ENCODE measurements around the gene TACC2. TPM values are rescaled to one million over a fixed set of nuclear protein-coding genes. Genes with fewer than 3 reads are reported as not detected.
"Not testable (repeated sequence)": the region's sequence is repeated elsewhere in the genome, so short reads cannot be mapped to it uniquely, and the experiment has no call there.

The TACC2 gene
- total RNA-seq, 1 donor from 2014 or later: 22.0 TPM

GRCh38 chr10:122012731-122013130, 23.8 kb downstream of the TACC2 start:
- DNase-seq (ENCODE audit: low read depth): no peak
- FAIRE-seq: no peak
- Histone ChIP-seq H3K9me3 (ENCODE audit: insufficient read depth, low read depth, low read length) (no peaks in the 10 kb centered on the region), H3K27me3 (ENCODE audit: insufficient read depth, low read length) (no peaks in the 10 kb centered on the region), H3K4me1 (ENCODE audit: insufficient read depth, low read length) (no peaks in the 10 kb centered on the region), H3K4me3 (ENCODE audit: insufficient read depth, low read depth, low read length) (no peak overlapping the region), H3K27ac (ENCODE audit: low read depth, low read length) (no peak overlapping the region), H3K9ac (ENCODE audit: low read length) (no peak overlapping the region), H3K79me2 (ENCODE audit: insufficient read depth, low read length) (no peaks in the 10 kb centered on the region), H4K20me1 (ENCODE audit: insufficient read depth, low read length) (no peaks in the 10 kb centered on the region), H2AFZ (ENCODE audit: low read depth, low read length) (no peak overlapping the region), H3K4me2 (ENCODE audit: low read length) (no peak overlapping the region), H3K36me3 (ENCODE audit: insufficient read depth, low read length) (no peaks in the 10 kb centered on the region)
- no peak overlapping the region for H3K4me3 Mint-ChIP-seq (ENCODE audit: unreplicated experiment)
- H3K4me1 Mint-ChIP-seq (ENCODE audit: low read depth, unreplicated experiment): no peaks in the 10 kb centered on the region
- peaks cover 14% of the 10 kb centered on the region for H3K27me3 Mint-ChIP-seq (ENCODE audit: low read depth, unreplicated experiment)
- TF ChIP-seq CTCF (IDR thresholded peaks at IDR 0.05; ENCODE audit: insufficient read depth, low read depth, low read length) (no peak), EZH2 (IDR thresholded peaks at IDR 0.05; ENCODE audit: insufficient read depth, low read length) (no peak)
- H3K27ac Mint-ChIP-seq (ENCODE audit: unreplicated experiment): no peak overlapping the region
- no peaks in the 10 kb centered on the region for H3K36me3 Mint-ChIP-seq (ENCODE audit: low read depth, unreplicated experiment)
- peaks cover 10% of the 10 kb centered on the region for H3K9me3 Mint-ChIP-seq (ENCODE audit: unreplicated experiment)

- Histone ChIP-seq H2AFZ (ENCODE audit: low read depth, low read length) (no peak overlapping the region), H3K4me3 (ENCODE audit: insufficient read depth, low read depth, low read length) (no peak overlapping the region), H3K4me2 (ENCODE audit: low read length) (no peak overlapping the region), H4K20me1 (ENCODE audit: insufficient read depth, low read length) (no peaks in the 10 kb centered on the region), H3K9ac (ENCODE audit: low read length) (no peak overlapping the region), H3K79me2 (ENCODE audit: insufficient read depth, low read length) (no peaks in the 10 kb centered on the region), H3K36me3 (ENCODE audit: insufficient read depth, low read length) (no peaks in the 10 kb centered on the region), H3K9me3 (ENCODE audit: insufficient read depth, low read depth, low read length) (no peaks in the 10 kb centered on the region), H3K27me3 (ENCODE audit: insufficient read depth, low read length) (no peaks in the 10 kb centered on the region), H3K27ac (ENCODE audit: low read depth, low read length) (no peak overlapping the region), H3K4me1 (ENCODE audit: insufficient read depth, low read length) (no peaks in the 10 kb centered on the region)
- H3K27ac Mint-ChIP-seq (ENCODE audit: unreplicated experiment): no peak overlapping the region
- TF ChIP-seq CTCF (IDR thresholded peaks at IDR 0.05; ENCODE audit: insufficient read depth, low read depth, low read length) (no peak), EZH2 (IDR thresholded peaks at IDR 0.05; ENCODE audit: insufficient read depth, low read length) (no peak)
- H3K36me3 Mint-ChIP-seq (ENCODE audit: low read depth, unreplicated experiment): no peaks in the 10 kb centered on the region
- H3K4me3 Mint-ChIP-seq (ENCODE audit: unreplicated experiment): no peak overlapping the region
- peaks cover 14% of the 10 kb centered on the region for H3K27me3 Mint-ChIP-seq (ENCODE audit: low read depth, unreplicated experiment)
- no peaks in the 10 kb centered on the region for H3K4me1 Mint-ChIP-seq (ENCODE audit: low read depth, unreplicated experiment)
- FAIRE-seq (no peak), DNase-seq (ENCODE audit: low read depth) (no peak)
- H3K9me3 Mint-ChIP-seq (ENCODE audit: unreplicated experiment): peaks cover 10% of the 10 kb centered on the region
Measured at GRCh38 chr10:122013311-122013780, 24.4 kb downstream of the TACC2 start.

- H3K9me3 Mint-ChIP-seq (ENCODE audit: unreplicated experiment): peaks cover 10% of the 10 kb centered on the region
- H4K20me1 ChIP-seq (ENCODE audit: insufficient read depth, low read length): no peaks in the 10 kb centered on the region
- no peak overlapping the region for H3K27ac ChIP-seq (ENCODE audit: low read depth, low read length)
- H3K36me3 Mint-ChIP-seq (ENCODE audit: low read depth, unreplicated experiment): no peaks in the 10 kb centered on the region
- no peaks in the 10 kb centered on the region for H3K4me1 ChIP-seq (ENCODE audit: insufficient read depth, low read length)
- no peak overlapping the region for H3K9ac ChIP-seq (ENCODE audit: low read length)
- H3K27me3 ChIP-seq (ENCODE audit: insufficient read depth, low read length): peaks cover 9% of the 10 kb centered on the region
- H3K27ac Mint-ChIP-seq (ENCODE audit: unreplicated experiment): no peak overlapping the region
- H3K4me2 ChIP-seq (ENCODE audit: low read length): no peak overlapping the region
- no peak overlapping the region for H2AFZ ChIP-seq (ENCODE audit: low read depth, low read length)
- no peaks in the 10 kb centered on the region for H3K79me2 ChIP-seq (ENCODE audit: insufficient read depth, low read length)
- H3K4me1 Mint-ChIP-seq (ENCODE audit: low read depth, unreplicated experiment): no peaks in the 10 kb centered on the region
- H3K4me3 ChIP-seq (ENCODE audit: insufficient read depth, low read depth, low read length): no peak overlapping the region
- H3K4me3 Mint-ChIP-seq (ENCODE audit: unreplicated experiment): no peak overlapping the region
- no peak for FAIRE-seq
- H3K9me3 ChIP-seq (ENCODE audit: insufficient read depth, low read depth, low read length): no peaks in the 10 kb centered on the region
- H3K27me3 Mint-ChIP-seq (ENCODE audit: low read depth, unreplicated experiment): peaks cover 14% of the 10 kb centered on the region
- TF ChIP-seq EZH2 (IDR thresholded peaks at IDR 0.05; ENCODE audit: insufficient read depth, low read length) (no peak), CTCF (IDR thresholded peaks at IDR 0.05; ENCODE audit: insufficient read depth, low read depth, low read length) (no peak)
- DNase-seq (ENCODE audit: low read depth): no peak
- H3K36me3 ChIP-seq (ENCODE audit: insufficient read depth, low read length): no peaks in the 10 kb centered on the region
Measured at GRCh38 chr10:122014652-122015248, 25.8 kb downstream of the TACC2 start.

- H3K36me3 Mint-ChIP-seq (ENCODE audit: low read depth, unreplicated experiment); H3K4me3 Mint-ChIP-seq (ENCODE audit: unreplicated experiment); H3K4me2 ChIP-seq (ENCODE audit: low read length); H3K4me3 ChIP-seq (ENCODE audit: insufficient read depth, low read depth, low read length); H3K27me3 Mint-ChIP-seq (ENCODE audit: low read depth, unreplicated experiment); FAIRE-seq; H3K9me3 Mint-ChIP-seq (ENCODE audit: unreplicated experiment); H3K4me1 ChIP-seq (ENCODE audit: insufficient read depth, low read length); H3K27ac Mint-ChIP-seq (ENCODE audit: unreplicated experiment); DNase-seq (ENCODE audit: low read depth); H4K20me1 ChIP-seq (ENCODE audit: insufficient read depth, low read length); H3K79me2 ChIP-seq (ENCODE audit: insufficient read depth, low read length); H3K36me3 ChIP-seq (ENCODE audit: insufficient read depth, low read length); H3K9ac ChIP-seq (ENCODE audit: low read length); H3K9me3 ChIP-seq (ENCODE audit: insufficient read depth, low read depth, low read length); H3K4me1 Mint-ChIP-seq (ENCODE audit: low read depth, unreplicated experiment); H2AFZ ChIP-seq (ENCODE audit: low read depth, low read length); H3K27ac ChIP-seq (ENCODE audit: low read depth, low read length): not testable (repeated sequence)
- H3K27me3 ChIP-seq (ENCODE audit: insufficient read depth, low read length): peaks cover 22% of the 10 kb centered on the region
Measured at GRCh38 chr10:122017926-122018325, 29.0 kb downstream of the TACC2 start.

All from astrocyte (in vitro differentiated cells and primary cell).